Neural progenitor cell (in vitro differentiated cells): ENCODE measurements around the gene RARG. TPM values are rescaled to one million over a fixed set of nuclear protein-coding genes. Genes with fewer than 3 reads are reported as not detected.

Experiments
- DNase-seq: peaks from one replicate; pipeline ENCODE4 v3.0.0-alpha.2; 2016; ENCODE audit warnings: low spot score
- H2AFZ ChIP-seq: fragments of 200-600 bp; sonication (generic); replicated peaks from 2 replicates; pipeline ENCODE4 v1.6.1; 2016; ENCODE audit warnings: antibody characterized with exemption
- H3F3A ChIP-seq: fragments of 200-600 bp; sonication (generic); 2 replicates; pipeline ENCODE4 v1.6.1; 2016; ENCODE audit warnings: antibody characterized with exemption, low read depth
- H3K27ac ChIP-seq: fragments of 200-600 bp; sonication (generic); 2 replicates; pipeline ENCODE4 v1.5.1; 2016; ENCODE audit warnings: mild to moderate bottlenecking
- H3K27me3 ChIP-seq: fragments of 200-600 bp; sonication (generic); 2 replicates; pipeline ENCODE4 v1.6.1; 2016; ENCODE audit warnings: mild to moderate bottlenecking, moderate library complexity
- H3K36me3 ChIP-seq: fragments of 200-600 bp; sonication (generic); 2 replicates; pipeline ENCODE4 v1.5.1; 2016
- H3K4me1 ChIP-seq: fragments of 200-600 bp; sonication (generic); 2 replicates; pipeline ENCODE4 v1.6.1; 2016; ENCODE audit warnings: mixed run types
- H3K4me2 ChIP-seq: fragments of 200-600 bp; sonication (generic); 2 replicates; pipeline ENCODE4 v1.6.1; 2016
- H3K4me3 ChIP-seq: fragments of 200-600 bp; sonication (generic); 2 replicates; pipeline ENCODE4 v1.5.1; 2016
- H3K79me2 ChIP-seq: fragments of 200-600 bp; sonication (generic); 2 replicates; pipeline ENCODE4 v1.6.1; 2016; ENCODE audit warnings: low read depth
- H3K9ac ChIP-seq: fragments of 200-600 bp; sonication (generic); 2 replicates; pipeline ENCODE4 v1.6.1; 2016
- H3K9me3 ChIP-seq: fragments of 200-600 bp; sonication (generic); 2 replicates; pipeline ENCODE4 v1.5.1; 2016; ENCODE audit warnings: low read depth
- H4K20me1 ChIP-seq: fragments of 200-600 bp; sonication (generic); 2 replicates; pipeline ENCODE4 v1.6.1; 2016; ENCODE audit warnings: low read depth
- H3K27ac Mint-ChIP-seq: 3 replicates; pipeline ENCODE4 v1.8.0; 2021; ENCODE audit warnings: mixed read lengths
- H3K27me3 Mint-ChIP-seq: 2 replicates; pipeline ENCODE4 v1.8.0; 2022; ENCODE audit warnings: low read depth, mild to moderate bottlenecking, inconsistent platforms, moderate library complexity, mixed read lengths; ENCODE audit not compliant: insufficient read depth
- H3K36me3 Mint-ChIP-seq: 3 replicates; pipeline ENCODE4 v1.8.0; 2021; ENCODE audit warnings: mixed read lengths
- H3K4me1 Mint-ChIP-seq: 3 replicates; pipeline ENCODE4 v1.8.0; 2021; ENCODE audit warnings: mixed read lengths
- H3K4me3 Mint-ChIP-seq: 3 replicates; pipeline ENCODE4 v1.8.0; 2021; ENCODE audit warnings: mild to moderate bottlenecking, moderate library complexity, mixed read lengths
- H3K9me3 Mint-ChIP-seq: 3 replicates; pipeline ENCODE4 v1.8.0; 2020; ENCODE audit warnings: mixed read lengths
- EZH2 ChIP-seq: fragments of 200-600 bp; sonication (generic); IDR thresholded peaks from 2 replicates; pipeline ENCODE4 v1.6.1; 2017; ENCODE audit warnings: antibody characterized with exemption, mild to moderate bottlenecking, moderate library complexity
- EZH2phosphoT487 ChIP-seq: fragments of 200-600 bp; sonication (generic); IDR thresholded peaks from 2 replicates; pipeline ENCODE4 v1.6.1; 2017; ENCODE audit warnings: antibody characterized with exemption
- total RNA-seq: library from RNA; depleted of rRNA; stranded (reverse); fragments of >200 nt; gene quantifications from 2 replicates; pipeline ENCODE4 v1.2.3, GENCODE V29; 2015; ENCODE audit warnings: low replicate concordance
- TF ChIP-seq, protein P1 (sequence below): fragments of 200-600 bp; sonication (generic); IDR thresholded peaks from 2 replicates; pipeline ENCODE4 v1.5.1; 2017; ENCODE audit warnings: antibody characterized with exemption, mild to moderate bottlenecking

RARG gene
- total RNA-seq, 1 donor from 2014 or later, result 17.0 TPM

DNA sequence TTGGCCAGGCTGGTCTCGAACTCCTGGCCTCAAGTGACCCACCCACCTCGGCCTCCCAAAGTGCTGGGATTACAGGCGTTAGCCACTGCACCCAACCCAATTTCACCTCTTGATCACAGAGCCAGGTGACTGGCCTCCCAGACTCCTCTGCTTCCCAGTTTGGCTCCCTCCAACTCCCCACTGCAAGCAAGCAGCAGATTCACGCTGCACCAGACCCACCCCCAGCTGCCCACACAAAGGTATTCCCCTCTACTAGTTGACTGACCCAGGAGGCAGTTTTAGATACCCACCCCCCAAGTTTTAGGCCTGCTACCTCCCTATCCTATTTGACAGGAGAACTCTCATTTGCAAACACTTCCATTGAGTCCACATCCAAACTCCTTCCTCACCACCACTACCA is 5.2 kb downstream of the RARG start:
- Histone ChIP-seq H3K4me1 (peaks cover 60% of the 10 kb centered on the region), H3K79me2 (no peaks in the 10 kb centered on the region), H3K27ac (no peak overlapping the region), H3K27me3 (no peaks in the 10 kb centered on the region), H2AFZ (no peak overlapping the region), H4K20me1 (no peaks in the 10 kb centered on the region), H3F3A (peaks cover 43% of the 10 kb centered on the region), H3K9me3 (no peaks in the 10 kb centered on the region), H3K4me2 (no peak overlapping the region), H3K36me3 (no peaks in the 10 kb centered on the region), H3K9ac (no peak overlapping the region), H3K4me3 (no peak overlapping the region)
- peak overlapping the region; percentile 37 for H3K4me3 Mint-ChIP-seq
- TF ChIP-seq, protein P1, sequence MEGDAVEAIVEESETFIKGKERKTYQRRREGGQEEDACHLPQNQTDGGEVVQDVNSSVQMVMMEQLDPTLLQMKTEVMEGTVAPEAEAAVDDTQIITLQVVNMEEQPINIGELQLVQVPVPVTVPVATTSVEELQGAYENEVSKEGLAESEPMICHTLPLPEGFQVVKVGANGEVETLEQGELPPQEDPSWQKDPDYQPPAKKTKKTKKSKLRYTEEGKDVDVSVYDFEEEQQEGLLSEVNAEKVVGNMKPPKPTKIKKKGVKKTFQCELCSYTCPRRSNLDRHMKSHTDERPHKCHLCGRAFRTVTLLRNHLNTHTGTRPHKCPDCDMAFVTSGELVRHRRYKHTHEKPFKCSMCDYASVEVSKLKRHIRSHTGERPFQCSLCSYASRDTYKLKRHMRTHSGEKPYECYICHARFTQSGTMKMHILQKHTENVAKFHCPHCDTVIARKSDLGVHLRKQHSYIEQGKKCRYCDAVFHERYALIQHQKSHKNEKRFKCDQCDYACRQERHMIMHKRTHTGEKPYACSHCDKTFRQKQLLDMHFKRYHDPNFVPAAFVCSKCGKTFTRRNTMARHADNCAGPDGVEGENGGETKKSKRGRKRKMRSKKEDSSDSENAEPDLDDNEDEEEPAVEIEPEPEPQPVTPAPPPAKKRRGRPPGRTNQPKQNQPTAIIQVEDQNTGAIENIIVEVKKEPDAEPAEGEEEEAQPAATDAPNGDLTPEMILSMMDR, result no peak
- TF ChIP-seq EZH2 (no peak), EZH2phosphoT487 (no peak)
- H3K36me3 Mint-ChIP-seq, result peaks cover 2% of the 10 kb centered on the region
- no peak for DNase-seq
- H3K27ac Mint-ChIP-seq, result no peak overlapping the region
- H3K27me3 Mint-ChIP-seq, result peaks cover 24% of the 10 kb centered on the region
- H3K9me3 Mint-ChIP-seq, result no peaks in the 10 kb centered on the region
- H3K4me1 Mint-ChIP-seq, result peaks cover 53% of the 10 kb centered on the region

DNA sequence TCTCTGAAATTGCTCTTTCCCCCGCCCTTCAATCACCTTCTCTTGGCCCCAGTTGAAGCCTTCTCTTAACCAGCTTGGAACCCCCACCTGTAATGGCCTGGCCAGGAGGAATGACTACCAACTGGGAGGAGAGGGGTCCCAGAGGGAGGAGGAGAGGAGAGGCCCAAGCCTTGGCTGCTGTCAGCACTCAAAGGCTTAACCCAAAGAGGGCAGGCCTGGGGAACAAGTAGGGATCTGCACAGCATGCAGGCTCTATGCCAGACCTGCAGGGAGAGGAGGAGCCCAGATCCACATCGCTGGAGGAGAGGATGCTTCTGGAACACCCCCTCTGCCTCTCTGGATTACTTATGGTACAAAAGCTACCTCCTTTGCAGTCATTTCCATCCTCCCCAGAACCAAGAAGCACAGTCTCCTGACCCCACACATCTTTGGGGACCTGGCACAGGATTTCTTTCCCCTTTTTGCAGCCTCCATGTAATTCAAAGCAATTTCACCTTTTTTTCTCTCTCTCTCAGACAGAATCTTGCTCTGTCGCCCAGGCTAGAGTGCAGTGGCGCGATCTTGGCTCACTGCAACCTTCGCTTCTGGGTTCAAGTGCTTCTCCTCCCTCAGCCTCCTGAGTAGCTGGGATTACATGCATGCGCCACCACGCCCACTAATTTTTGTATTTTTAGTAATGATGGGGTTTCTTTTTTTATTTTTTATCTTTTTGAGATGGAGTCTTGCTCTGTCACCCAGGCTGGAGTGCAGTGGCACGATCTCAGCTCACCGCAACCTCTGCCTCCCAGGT is 6.2 kb downstream of the RARG start:
- H3K4me3 ChIP-seq, result no peak overlapping the region
- peaks cover 48% of the 10 kb centered on the region for H3F3A ChIP-seq
- H3K27ac ChIP-seq, result no peak overlapping the region
- TF ChIP-seq, protein P1, result no peak
- TF ChIP-seq EZH2, result no peak
- no peak for TF ChIP-seq EZH2phosphoT487
- Mint-ChIP-seq H3K9me3 (no peaks in the 10 kb centered on the region), H3K4me1 (peaks cover 46% of the 10 kb centered on the region), H3K27me3 (peaks cover 19% of the 10 kb centered on the region), H3K27ac (peak overlapping the region; percentile 28), H3K4me3 (peak overlapping the region; percentile 19), H3K36me3 (peaks cover 2% of the 10 kb centered on the region)
- H3K4me2 ChIP-seq, result peak overlapping the region; percentile 50
- peaks cover 51% of the 10 kb centered on the region for H3K4me1 ChIP-seq
- H3K9ac ChIP-seq, result no peak overlapping the region
- no peaks in the 10 kb centered on the region for H3K36me3 ChIP-seq
- H3K27me3 ChIP-seq, result no peaks in the 10 kb centered on the region
- peak; percentile 46 for DNase-seq
- no peaks in the 10 kb centered on the region for H3K79me2 ChIP-seq
- H3K9me3 ChIP-seq, result no peaks in the 10 kb centered on the region
- H4K20me1 ChIP-seq, result no peaks in the 10 kb centered on the region
- H2AFZ ChIP-seq, result no peak overlapping the region

DNA sequence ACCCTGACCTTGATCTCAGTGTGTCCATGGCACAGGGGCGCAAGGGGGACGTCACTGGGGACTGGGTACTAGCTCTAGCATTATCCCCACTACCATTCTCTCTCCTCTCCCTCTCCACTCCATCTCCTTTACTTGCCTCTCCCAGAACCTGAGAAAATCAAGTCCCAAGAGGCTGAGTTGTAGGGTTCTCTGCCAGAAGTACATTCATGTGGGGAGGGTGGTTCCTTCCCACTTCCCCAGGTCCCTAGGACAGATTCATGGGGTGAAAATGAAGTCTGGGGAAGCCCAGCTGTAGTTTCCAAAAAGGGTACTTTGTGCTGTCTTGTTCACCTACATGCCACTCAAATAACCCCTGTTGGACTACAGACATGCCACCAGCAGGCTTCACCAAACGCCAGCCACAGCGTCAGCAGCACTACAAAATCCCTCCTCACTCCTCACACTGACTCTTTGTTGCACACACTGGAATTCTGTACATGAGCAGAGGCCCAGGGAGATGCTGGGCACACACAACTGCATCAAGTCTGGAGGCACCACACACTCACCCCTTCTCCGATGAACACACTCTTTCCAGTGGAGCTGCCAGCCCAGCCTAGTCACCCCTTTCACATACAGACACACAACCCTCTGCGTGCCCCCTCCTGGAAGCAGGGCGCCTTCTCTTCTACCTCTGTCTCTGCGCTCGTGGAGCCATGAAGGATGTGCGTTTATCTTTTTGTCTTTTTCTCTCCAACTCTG is 6.9 kb downstream of the RARG start:
- Histone ChIP-seq H2AFZ (no peak overlapping the region), H3K9me3 (no peaks in the 10 kb centered on the region), H3K36me3 (no peaks in the 10 kb centered on the region), H3K79me2 (peaks cover under 1% of the 10 kb centered on the region), H3K4me3 (no peak overlapping the region), H3K4me2 (peak overlapping the region; percentile 77), H3K4me1 (peaks cover 46% of the 10 kb centered on the region), H3K27ac (no peak overlapping the region), H4K20me1 (no peaks in the 10 kb centered on the region), H3F3A (peaks cover 55% of the 10 kb centered on the region), H3K27me3 (no peaks in the 10 kb centered on the region), H3K9ac (no peak overlapping the region)
- Mint-ChIP-seq H3K36me3 (peaks cover 2% of the 10 kb centered on the region), H3K4me3 (peak overlapping the region; percentile 59), H3K9me3 (no peaks in the 10 kb centered on the region), H3K27ac (peak overlapping the region; percentile 67), H3K4me1 (peaks cover 45% of the 10 kb centered on the region), H3K27me3 (peaks cover 20% of the 10 kb centered on the region)
- TF ChIP-seq EZH2 (no peak), EZH2phosphoT487 (no peak)
- TF ChIP-seq, protein P1, result no peak
- no peak for DNase-seq
